Breast epithelium (tissue), 4 donors: Measurements from ENCODE around the gene STK35. TPM values are rescaled to one million over a fixed set of nuclear protein-coding genes. Genes with fewer than 3 reads are reported as not detected.

ENCODE experiments used
- DNase-seq, 2 donors: peaks; one replicate each; pipeline ENCODE4 v3.0.0-alpha.2; 2019; ENCODE audit warnings: low spot score in 2 of 2
- H3K27ac ChIP-seq, 2 donors: fragments of 200-600 bp; sonication (generic) in 1 of 2; one replicate each; pipeline ENCODE4 v1.5.1; 2016 to 2019; ENCODE audit warnings: mild to moderate bottlenecking in 1 of 2
- H3K27me3 ChIP-seq, 2 donors: fragments of 200-600 bp; sonication (generic) in 1 of 2; one replicate each; pipeline versions ENCODE4 v1.5.1 to v1.6.0; 2017 to 2019; ENCODE audit warnings: control low read depth in 1 of 2, mild to moderate bottlenecking in 1 of 2
- H3K36me3 ChIP-seq: fragments of 200-600 bp; one replicate; pipeline ENCODE4 v1.5.1; 2019
- H3K4me1 ChIP-seq, 2 donors: fragments of 200-600 bp; sonication (generic); one replicate each; pipeline ENCODE4 v1.5.1; 2016 to 2019; ENCODE audit warnings: control low read depth in 1 of 2
- H3K4me3 ChIP-seq, 3 donors: fragments of 200-600 bp; sonication (generic); 1 replicate in 2 of 3; 2 replicates in 1 of 3; pipeline ENCODE4 v1.5.1; 2016 to 2019; ENCODE audit warnings: mild to moderate bottlenecking in 3 of 3, moderate library complexity in 2 of 3
- H3K9me3 ChIP-seq, 2 donors: fragments of 200-600 bp; sonication (generic) in 1 of 2; one replicate each; pipeline ENCODE4 v1.5.1; 2016 to 2019; ENCODE audit warnings: control low read depth in 1 of 2
- CTCF ChIP-seq, 3 donors: fragments of 450-650 bp; IDR thresholded peaks; one replicate each; pipeline ENCODE4 v1.5.1; 2016 to 2017; ENCODE audit warnings: antibody characterized with exemption in 3 of 3, mild to moderate bottlenecking in 3 of 3, moderate library complexity in 3 of 3
- POLR2A ChIP-seq: fragments of 450-650 bp; IDR thresholded peaks from one replicate; pipeline ENCODE4 v1.6.1; 2016; ENCODE audit warnings: antibody characterized with exemption, mild to moderate bottlenecking, moderate library complexity
- POLR2AphosphoS5 ChIP-seq, 3 donors: sonication (generic); formaldehyde crosslinking; IDR thresholded peaks; one replicate each; pipeline ENCODE4 v1.6.1; 2017; ENCODE audit warnings: antibody characterized with exemption in 3 of 3
- intact Hi-C: fragments of 100-400 bp; cut with DNase I; formaldehyde crosslinking; loops from one replicate; pipeline ENCODE4 v1.15.1; 2023; ENCODE audit warnings: low total_unique reads
- total RNA-seq, 3 donors: library from RNA; depleted of rRNA; stranded (reverse); fragments of >200 nt; gene quantifications; one replicate each; pipeline ENCODE4 v1.1.0, GENCODE V29; 2016

STK35 gene
- total RNA-seq, 3 donors from 2014 or later: 15.2 to 26.3 (median 16.7) TPM

DNA sequence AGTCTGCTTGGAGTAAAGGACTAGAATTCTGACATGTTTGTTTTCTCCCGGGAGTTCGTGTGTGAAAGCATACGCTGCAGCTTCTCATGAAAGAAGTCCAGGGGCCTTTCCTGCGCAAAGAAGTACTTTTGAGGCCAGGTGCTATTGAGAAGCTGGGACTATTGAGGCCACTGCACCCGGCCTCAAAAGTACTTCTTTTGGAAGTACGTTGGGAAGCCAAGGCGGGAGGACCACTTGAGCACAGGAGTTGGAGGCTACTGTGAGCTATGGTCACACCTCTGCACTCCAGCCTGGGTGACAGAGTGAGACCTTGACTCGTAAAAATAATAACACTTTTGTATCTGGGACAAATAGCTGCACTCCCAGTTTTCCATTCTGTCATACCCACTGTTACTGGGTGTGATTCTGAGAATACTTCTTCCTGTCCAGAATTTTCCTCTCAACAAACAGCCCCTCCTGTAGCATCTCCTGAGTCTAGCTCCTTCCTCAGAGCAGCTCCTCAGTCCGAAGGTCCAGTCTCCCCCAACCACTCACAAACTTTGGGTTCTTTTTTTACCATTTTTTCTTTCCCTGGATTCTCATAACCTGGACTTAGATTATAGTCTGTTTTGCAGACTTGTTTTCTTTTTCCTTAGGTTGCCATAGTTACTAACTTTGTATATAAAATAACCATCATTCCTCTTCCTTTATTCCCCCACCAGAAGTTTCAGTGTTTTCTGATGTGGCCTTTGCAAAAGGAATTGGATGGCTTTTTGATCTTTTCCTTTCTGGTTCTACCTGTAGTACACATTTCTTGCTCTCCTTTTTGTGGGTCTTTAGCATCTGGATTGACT is 12.7 kb downstream of the STK35 start:
- H3K27me3 ChIP-seq: no peaks in the 10 kb centered on the region
- no peak for TF ChIP-seq POLR2A
- no peak for TF ChIP-seq CTCF (IDR thresholded peaks at IDR 0.05)
- TF ChIP-seq POLR2AphosphoS5 (IDR thresholded peaks at IDR 0.05): no peak
- no peak overlapping the region for H3K27ac ChIP-seq
- H3K36me3 ChIP-seq: peaks cover 5% of the 10 kb centered on the region
- H3K4me1 ChIP-seq: peaks cover 0 to 12% of the 10 kb centered on the region in 2 donors
- no peak for DNase-seq
- H3K9me3 ChIP-seq: no peaks in the 10 kb centered on the region
- intact Hi-C loops: no loop called here
- no peak overlapping the region for H3K4me3 ChIP-seq

DNA sequence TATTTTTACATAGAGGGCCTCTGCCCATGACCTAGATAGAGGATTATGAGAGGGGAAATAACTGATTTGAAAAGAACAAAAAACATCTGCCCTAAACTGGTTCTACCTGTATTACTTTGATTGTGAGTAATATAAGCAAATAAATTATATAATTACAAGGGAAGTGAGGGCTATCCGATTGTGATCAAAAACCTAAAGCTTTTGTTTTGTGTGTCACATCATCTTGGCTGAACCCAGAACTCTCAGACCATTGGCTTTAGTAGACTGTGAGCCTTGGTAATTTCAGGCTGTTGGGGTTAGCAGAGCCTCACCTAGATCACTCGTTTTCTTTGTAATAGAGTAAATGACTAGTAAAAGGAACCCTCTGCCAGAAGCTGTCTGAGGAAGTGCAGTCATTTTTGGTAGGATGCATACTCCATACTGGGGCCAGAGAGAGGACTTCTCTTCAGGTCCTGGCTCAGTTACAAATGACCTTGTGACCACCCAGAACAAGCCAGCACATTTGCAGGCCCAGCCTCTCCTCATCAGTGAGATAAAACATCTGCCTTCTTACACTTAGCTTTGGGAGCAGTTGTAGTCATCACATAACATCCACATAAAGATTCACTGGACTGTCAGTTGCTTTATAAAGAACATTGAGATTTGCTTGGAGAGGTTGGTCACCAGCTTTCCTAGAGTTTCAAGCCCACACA is 13.5 kb downstream of the STK35 start:
- Histone ChIP-seq H3K4me3 (no peak overlapping the region), H3K27me3 (no peaks in the 10 kb centered on the region), H3K36me3 (peaks cover 5% of the 10 kb centered on the region), H3K9me3 (no peaks in the 10 kb centered on the region), H3K27ac (no peak overlapping the region), H3K4me1 (peaks cover 0 to 6% of the 10 kb centered on the region in 2 donors)
- intact Hi-C loops: no loop called here
- no peak for DNase-seq
- no peak for TF ChIP-seq CTCF (IDR thresholded peaks at IDR 0.05)
- no peak for TF ChIP-seq POLR2A
- no peak for TF ChIP-seq POLR2AphosphoS5 (IDR thresholded peaks at IDR 0.05)

DNA sequence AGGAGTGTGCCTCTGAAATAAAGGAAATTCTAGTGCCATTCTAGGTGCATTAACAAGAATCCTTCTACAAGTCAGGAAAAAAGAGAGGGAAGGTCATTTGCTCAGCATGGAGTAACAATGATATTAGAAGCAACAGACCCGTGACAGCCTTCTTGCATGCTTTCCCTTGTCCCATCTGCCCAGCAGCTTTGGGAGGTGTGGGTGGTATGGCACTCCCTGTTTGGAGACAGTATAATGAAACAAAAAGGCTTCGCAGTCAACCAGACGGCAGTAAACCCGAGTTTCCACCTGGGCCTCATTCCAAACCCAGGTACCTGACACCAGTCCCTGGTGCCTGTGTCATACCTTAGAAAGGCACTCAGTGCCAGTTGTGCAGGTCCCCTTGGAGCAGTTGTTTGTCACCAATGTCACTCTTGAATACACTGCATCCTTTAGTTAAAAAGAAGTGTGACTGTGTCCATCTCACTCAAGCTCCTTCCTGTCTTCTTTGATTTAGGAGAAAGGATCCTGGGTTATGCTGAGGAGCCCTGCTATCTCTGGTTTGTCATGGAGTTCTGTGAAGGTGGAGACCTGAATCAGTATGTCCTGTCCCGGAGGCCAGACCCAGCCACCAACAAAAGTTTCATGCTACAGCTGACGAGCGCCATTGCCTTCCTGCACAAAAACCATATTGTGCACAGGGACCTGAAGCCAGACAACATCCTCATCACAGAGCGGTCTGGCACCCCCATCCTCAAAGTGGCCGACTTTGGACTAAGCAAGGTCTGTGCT is 14.7 kb downstream of the STK35 start:
- H3K4me1 ChIP-seq: peaks cover 0 to 6% of the 10 kb centered on the region in 2 donors
- H3K9me3 ChIP-seq: no peaks in the 10 kb centered on the region
- intact Hi-C loops: no loop called here
- no peak overlapping the region for H3K4me3 ChIP-seq
- DNase-seq: no peak
- TF ChIP-seq POLR2A: no peak
- TF ChIP-seq CTCF (IDR thresholded peaks at IDR 0.05): no peak
- no peak for TF ChIP-seq POLR2AphosphoS5 (IDR thresholded peaks at IDR 0.05)
- peaks cover 5% of the 10 kb centered on the region for H3K36me3 ChIP-seq
- H3K27me3 ChIP-seq: no peaks in the 10 kb centered on the region
- H3K27ac ChIP-seq: no peak overlapping the region

GRCh38 chr20:2118783-2119182 is 17.2 kb downstream of the STK35 start:
- H3K4me1 ChIP-seq: peaks cover 0 to 15% of the 10 kb centered on the region in 2 donors
- H3K9me3 ChIP-seq: no peaks in the 10 kb centered on the region
- no peak overlapping the region for H3K4me3 ChIP-seq
- no peak overlapping the region for H3K27ac ChIP-seq
- peaks cover 5% of the 10 kb centered on the region for H3K36me3 ChIP-seq
- no peak for TF ChIP-seq CTCF (IDR thresholded peaks at IDR 0.05)
- no peak for TF ChIP-seq POLR2AphosphoS5 (IDR thresholded peaks at IDR 0.05)
- no peak for TF ChIP-seq POLR2A
- no peaks in the 10 kb centered on the region for H3K27me3 ChIP-seq
- intact Hi-C loops: no loop called here
- DNase-seq: no peak
